Duodenal mucosa (tissue), 2 donors: ENCODE results near the gene SLC9A7.
"Not testable (repeated sequence)": the region's sequence is repeated elsewhere in the genome, so short reads cannot be mapped to it uniquely, and the experiment has no call there.

ENCODE experiments used
- H3K27ac ChIP-seq: one replicate; pipeline ENCODE4 v1.7.0; 2013; ENCODE audit warnings: low read depth, low read length
- H3K27me3 ChIP-seq, 2 donors: one replicate each; pipeline ENCODE4 v1.7.0; 2013; ENCODE audit warnings: low read length in 2 of 2, control low read depth in 1 of 2; ENCODE audit not compliant: insufficient read depth in 2 of 2, control insufficient read depth in 1 of 2
- H3K36me3 ChIP-seq, 2 donors: one replicate each; pipeline ENCODE4 v1.7.0; 2013; ENCODE audit warnings: low read length in 2 of 2, control low read depth in 1 of 2; ENCODE audit not compliant: insufficient read depth in 2 of 2, control insufficient read depth in 1 of 2
- H3K4me1 ChIP-seq, 2 donors: one replicate each; pipeline ENCODE4 v1.7.0; 2013; ENCODE audit warnings: low read length in 2 of 2, control low read depth in 1 of 2; ENCODE audit not compliant: insufficient read depth in 2 of 2, control insufficient read depth in 1 of 2
- H3K4me3 ChIP-seq, 2 donors: one replicate each; pipeline ENCODE4 v1.7.0; 2013; ENCODE audit warnings: low read length in 2 of 2, low read depth in 1 of 2
- H3K9ac ChIP-seq, 2 donors: one replicate each; pipeline ENCODE4 v1.7.0; 2013; ENCODE audit warnings: low read length in 2 of 2, low read depth in 1 of 2
- H3K9me3 ChIP-seq, 2 donors: one replicate each; pipeline ENCODE4 v1.7.0; 2013; ENCODE audit warnings: low read length in 2 of 2, control low read depth in 1 of 2; ENCODE audit not compliant: control insufficient read depth in 1 of 2

SLC9A7 gene

GRCh38 chrX:46727441-46727840, 31.5 kb downstream of the SLC9A7 start:
- Histone ChIP-seq H3K4me1 (no peaks in the 10 kb centered on the region), H3K9ac (no peak overlapping the region), H3K27ac (no peak overlapping the region), H3K36me3 (no peaks in the 10 kb centered on the region), H3K9me3 (no peaks in the 10 kb centered on the region), H3K27me3 (no peaks in the 10 kb centered on the region), H3K4me3 (no peak overlapping the region)

GRCh38 chrX:46723569-46723927, 35.4 kb downstream of the SLC9A7 start:
- not testable (repeated sequence) for H3K4me1 ChIP-seq, H3K27ac ChIP-seq, H3K4me3 ChIP-seq, H3K9me3 ChIP-seq, H3K36me3 ChIP-seq, H3K9ac ChIP-seq, H3K27me3 ChIP-seq

- Histone ChIP-seq H3K36me3 (no peaks in the 10 kb centered on the region), H3K9me3 (no peaks in the 10 kb centered on the region), H3K4me3 (no peak overlapping the region), H3K27me3 (no peaks in the 10 kb centered on the region), H3K9ac (no peak overlapping the region), H3K4me1 (no peaks in the 10 kb centered on the region), H3K27ac (no peak overlapping the region)
Measured at GRCh38 chrX:46722742-46723568, 36.0 kb downstream of the SLC9A7 start.

DNA sequence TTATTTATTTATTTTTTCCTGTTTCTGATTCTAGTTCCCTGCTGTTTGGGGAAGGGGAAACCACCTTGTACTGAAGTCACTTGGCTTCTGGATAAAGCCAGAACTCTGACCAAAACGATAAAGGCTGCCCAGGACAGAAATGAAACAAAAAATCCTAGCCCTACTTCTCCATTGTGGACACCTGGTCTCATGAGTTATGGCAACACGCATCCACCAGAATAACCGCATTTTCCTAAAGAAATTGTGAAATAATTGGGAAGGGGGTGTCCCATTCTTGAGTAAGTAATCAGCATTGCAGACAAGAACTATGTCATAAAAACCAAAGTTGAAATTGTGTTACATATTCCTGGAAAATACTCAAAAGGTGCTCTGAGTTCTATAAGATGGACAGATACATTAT, 42.1 kb downstream of the SLC9A7 start:
- Histone ChIP-seq H3K9ac (no peak overlapping the region), H3K4me1 (no peaks in the 10 kb centered on the region), H3K36me3 (no peaks in the 10 kb centered on the region), H3K9me3 (no peaks in the 10 kb centered on the region), H3K27me3 (no peaks in the 10 kb centered on the region), H3K4me3 (no peak overlapping the region), H3K27ac (no peak overlapping the region)

DNA sequence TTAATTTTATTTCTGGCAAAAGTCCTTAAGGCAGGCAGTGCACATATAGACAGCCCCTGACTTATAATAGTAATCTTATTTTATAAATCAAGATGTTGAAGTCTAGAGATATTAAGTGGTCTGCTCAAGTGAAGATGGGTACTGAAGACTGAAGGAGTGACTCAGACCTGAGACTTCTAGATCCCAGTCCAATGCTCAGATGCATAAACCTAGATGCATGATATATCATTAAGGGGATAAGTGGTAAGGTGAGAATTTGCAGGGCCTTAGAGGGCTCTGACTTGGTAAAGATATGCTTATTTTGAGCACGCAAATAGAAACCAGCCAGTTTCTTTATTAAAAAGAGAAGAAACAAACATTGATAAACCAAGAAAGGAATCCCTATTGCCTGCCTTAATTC, 42.9 kb downstream of the SLC9A7 start:
- Histone ChIP-seq H3K9me3 (no peaks in the 10 kb centered on the region), H3K36me3 (no peaks in the 10 kb centered on the region), H3K4me3 (no peak overlapping the region), H3K27ac (no peak overlapping the region), H3K9ac (no peak overlapping the region), H3K4me1 (no peaks in the 10 kb centered on the region), H3K27me3 (no peaks in the 10 kb centered on the region)

DNA sequence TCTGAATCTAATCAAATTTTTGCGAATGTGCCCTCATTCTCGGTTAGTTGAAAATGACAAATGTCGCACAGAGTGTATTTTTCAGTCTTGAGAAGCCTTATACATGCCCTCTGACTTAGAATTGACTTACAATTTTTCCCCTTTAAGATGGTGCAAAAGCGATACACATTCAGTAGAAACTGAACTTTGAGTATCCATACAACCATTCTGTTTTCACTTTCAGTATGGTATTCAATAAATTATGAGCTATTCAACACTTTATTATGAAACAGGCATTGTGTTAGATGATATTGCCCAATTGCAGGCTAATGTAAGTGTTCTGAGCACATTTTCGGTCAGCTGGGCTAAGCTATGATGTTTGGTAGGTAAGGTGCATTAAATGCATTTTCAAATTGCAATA, 43.4 kb downstream of the SLC9A7 start:
- Histone ChIP-seq H3K9ac (no peak overlapping the region), H3K4me3 (no peak overlapping the region), H3K27me3 (no peaks in the 10 kb centered on the region), H3K27ac (no peak overlapping the region), H3K36me3 (no peaks in the 10 kb centered on the region), H3K4me1 (no peaks in the 10 kb centered on the region), H3K9me3 (no peaks in the 10 kb centered on the region)

DNA sequence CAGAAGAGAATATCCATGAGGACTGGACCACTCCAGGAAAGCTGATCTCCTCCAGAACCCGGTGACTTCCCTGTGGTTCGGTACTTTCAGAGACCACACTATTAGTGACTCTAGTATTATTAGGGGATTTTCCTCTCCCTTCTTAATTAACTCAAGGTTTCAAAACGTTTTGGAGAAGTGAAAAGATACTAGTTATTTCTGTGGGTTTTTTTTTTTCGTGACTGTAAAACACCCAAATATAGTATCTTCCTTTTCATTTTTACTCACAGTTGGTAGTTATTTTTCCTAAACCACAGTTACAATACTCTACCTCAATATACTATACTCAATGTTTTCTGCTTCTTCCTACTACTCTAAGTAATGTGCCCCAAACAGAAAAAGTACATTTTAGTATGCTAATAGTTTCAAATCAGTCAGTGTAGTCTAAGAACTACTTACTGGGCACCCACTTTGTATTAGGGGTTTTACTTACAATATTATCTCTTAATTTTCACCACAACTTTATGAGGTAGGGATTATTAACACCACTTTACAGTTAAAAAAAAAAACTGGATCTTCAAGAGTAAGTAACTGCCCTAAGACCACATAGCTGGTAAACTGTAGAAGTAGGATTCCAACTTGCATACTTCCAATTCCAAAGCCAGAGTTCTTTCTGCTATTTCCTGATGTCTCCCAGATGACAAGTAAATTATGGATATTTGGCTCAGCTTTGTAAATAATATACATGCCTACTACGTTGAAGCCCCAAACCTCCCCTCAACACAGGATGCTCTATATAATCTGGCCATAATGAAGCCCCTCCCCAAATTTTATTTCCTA, 45.0 kb downstream of the SLC9A7 start:
- Histone ChIP-seq H3K4me1 (no peaks in the 10 kb centered on the region), H3K9me3 (no peaks in the 10 kb centered on the region), H3K27ac (no peak overlapping the region), H3K4me3 (no peak overlapping the region), H3K27me3 (no peaks in the 10 kb centered on the region), H3K36me3 (no peaks in the 10 kb centered on the region), H3K9ac (no peak overlapping the region)

- H3K36me3 ChIP-seq: no peaks in the 10 kb centered on the region
- no peaks in the 10 kb centered on the region for H3K9me3 ChIP-seq
- no peaks in the 10 kb centered on the region for H3K4me1 ChIP-seq
- H3K9ac ChIP-seq: no peak overlapping the region
- no peak overlapping the region for H3K4me3 ChIP-seq
- no peak overlapping the region for H3K27ac ChIP-seq
- H3K27me3 ChIP-seq: no peaks in the 10 kb centered on the region
Measured at GRCh38 chrX:46712764-46713163, 46.2 kb downstream of the SLC9A7 start.

DNA sequence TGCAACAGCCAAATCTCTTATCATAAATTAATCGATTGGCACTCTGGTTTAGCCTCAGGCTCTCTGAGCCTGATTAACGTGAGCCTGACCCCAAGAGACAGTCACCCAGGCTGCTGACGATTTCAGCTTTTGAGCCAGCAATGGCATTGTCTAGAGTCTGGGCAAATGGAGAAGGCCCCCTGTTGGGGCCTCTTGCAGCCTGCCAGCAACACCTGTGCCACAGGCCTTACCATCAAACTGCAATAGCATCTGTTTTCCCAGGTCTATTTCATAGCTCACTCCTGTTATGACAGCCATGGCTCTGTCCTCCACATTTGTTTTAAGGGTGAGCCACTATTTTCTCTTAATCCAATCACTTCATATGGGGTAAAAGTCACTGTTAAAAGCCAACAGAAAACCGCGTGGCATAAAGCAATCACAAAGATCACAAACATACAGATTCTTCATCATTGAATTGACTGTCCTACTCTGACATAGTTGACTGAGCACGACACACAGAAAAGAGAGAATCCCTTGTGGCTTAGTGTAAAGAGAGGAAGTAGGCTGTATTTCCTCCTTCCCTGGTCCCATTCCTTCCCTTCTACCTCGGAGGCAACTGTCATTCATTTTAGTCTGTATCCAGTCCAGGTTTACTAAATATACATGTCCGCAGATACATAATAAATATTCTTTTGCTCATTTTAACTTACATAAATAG, 47.8 kb downstream of the SLC9A7 start:
- H3K27me3 ChIP-seq: no peaks in the 10 kb centered on the region
- no peak overlapping the region for H3K9ac ChIP-seq
- no peak overlapping the region for H3K27ac ChIP-seq
- H3K9me3 ChIP-seq: no peaks in the 10 kb centered on the region
- no peaks in the 10 kb centered on the region for H3K36me3 ChIP-seq
- no peak overlapping the region for H3K4me3 ChIP-seq
- no peaks in the 10 kb centered on the region for H3K4me1 ChIP-seq

- Histone ChIP-seq H3K9me3 (no peaks in the 10 kb centered on the region), H3K36me3 (no peaks in the 10 kb centered on the region), H3K4me1 (no peaks in the 10 kb centered on the region), H3K9ac (no peak overlapping the region), H3K27me3 (no peaks in the 10 kb centered on the region), H3K27ac (no peak overlapping the region), H3K4me3 (no peak overlapping the region)
Measured at GRCh38 chrX:46710425-46710824, 48.5 kb downstream of the SLC9A7 start.
